Fibroblast of the aortic adventitia (primary cell): ENCODE results near the gene MCC. TPM values are rescaled to one million over a fixed set of nuclear protein-coding genes. Genes with fewer than 3 reads are reported as not detected.
A peak's percentile ranks its signal among the peaks of the same experiment; 100 is the strongest.

Source experiments
- DNase-seq: peaks from one replicate; pipeline ENCODE4 v3.0.0-alpha.2; 2010; ENCODE audit warnings: low read depth
- H3K4me3 ChIP-seq: 2 replicates; pipeline ENCODE4 v1.5.1; 2011; ENCODE audit warnings: low read depth, mild to moderate bottlenecking, control low read depth, low read length, moderate library complexity
- CTCF ChIP-seq: IDR thresholded peaks from 2 replicates; pipeline ENCODE4 v1.5.1; 2011; ENCODE audit warnings: mild to moderate bottlenecking, low read length, control low read depth, inconsistent platforms; ENCODE audit not compliant: insufficient read depth
- total RNA-seq: library from RNA; depleted of rRNA; stranded (reverse); fragments of >200 nt; gene quantifications from 2 replicates; pipeline ENCODE4 v1.2.3, GENCODE V29; 2012; ENCODE audit warnings: low replicate concordance

The MCC gene
- total RNA-seq, 1 donor = 62.4 TPM

- no peak for TF ChIP-seq CTCF
Measured at GRCh38 chr5:113253037-113253436, 235.2 kb downstream of the MCC start.

GRCh38 chr5:113252066-113252465, 236.2 kb downstream of the MCC start:
- no peak overlapping the region for H3K4me3 ChIP-seq
- TF ChIP-seq CTCF = no peak
- no peak for DNase-seq

More at GRCh38 chr5:113253037-113253436, 235.2 kb downstream of the MCC start:
- DNase-seq = no peak
- H3K4me3 ChIP-seq = no peak overlapping the region

DNA sequence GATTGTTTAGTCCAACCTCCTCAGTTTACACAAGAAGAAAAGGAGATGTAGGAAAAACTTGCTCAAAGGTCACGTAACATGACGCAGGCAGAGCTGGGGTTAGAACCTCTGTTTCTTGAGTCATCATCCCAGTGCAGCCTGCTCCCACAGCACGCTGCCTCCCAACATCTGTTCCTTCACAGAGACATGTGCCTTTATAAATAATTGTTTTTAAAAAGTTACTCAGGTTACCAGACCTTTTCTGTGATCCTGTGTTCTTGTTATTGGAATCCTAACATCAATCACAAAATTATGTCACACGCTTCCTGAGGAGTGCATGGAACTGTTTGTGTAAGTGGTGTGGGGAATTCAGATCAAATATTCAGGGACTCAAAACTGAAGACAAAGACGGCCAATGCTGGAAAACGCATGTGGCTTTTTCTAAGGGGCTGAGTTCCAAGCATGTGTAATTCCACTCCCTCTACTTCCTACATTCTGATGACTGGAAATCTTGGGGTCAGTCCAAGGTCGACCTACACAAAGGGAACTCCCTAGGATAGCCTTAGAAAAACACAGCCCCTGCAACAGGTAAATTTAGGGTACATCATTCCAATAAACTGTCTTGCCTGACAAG, 237.8 kb downstream of the MCC start:
- DNase-seq = peak; percentile 97
- H3K4me3 ChIP-seq = no peak overlapping the region
- no peak for TF ChIP-seq CTCF

DNA sequence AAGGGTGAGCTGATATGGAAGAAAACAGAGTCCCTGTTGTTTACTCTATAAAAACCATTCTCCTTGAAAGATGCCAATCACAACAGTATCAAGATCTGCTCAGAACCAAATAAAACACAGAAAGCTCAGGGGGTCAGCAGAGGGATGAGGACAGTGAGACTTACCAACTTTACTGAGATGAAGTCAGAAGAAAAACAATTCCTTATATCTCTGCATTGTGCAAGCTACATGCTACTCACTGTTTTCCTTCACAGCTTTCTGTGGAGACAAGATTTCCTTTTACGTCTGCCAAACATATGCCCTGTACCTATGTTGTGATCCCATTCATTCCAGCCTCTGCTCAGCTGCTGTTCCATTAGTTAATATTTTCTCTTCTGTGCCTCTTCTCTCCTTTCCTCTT, 239.0 kb downstream of the MCC start:
- DNase-seq = peak; percentile 73
- TF ChIP-seq CTCF = no peak
- H3K4me3 ChIP-seq = no peak overlapping the region

DNA sequence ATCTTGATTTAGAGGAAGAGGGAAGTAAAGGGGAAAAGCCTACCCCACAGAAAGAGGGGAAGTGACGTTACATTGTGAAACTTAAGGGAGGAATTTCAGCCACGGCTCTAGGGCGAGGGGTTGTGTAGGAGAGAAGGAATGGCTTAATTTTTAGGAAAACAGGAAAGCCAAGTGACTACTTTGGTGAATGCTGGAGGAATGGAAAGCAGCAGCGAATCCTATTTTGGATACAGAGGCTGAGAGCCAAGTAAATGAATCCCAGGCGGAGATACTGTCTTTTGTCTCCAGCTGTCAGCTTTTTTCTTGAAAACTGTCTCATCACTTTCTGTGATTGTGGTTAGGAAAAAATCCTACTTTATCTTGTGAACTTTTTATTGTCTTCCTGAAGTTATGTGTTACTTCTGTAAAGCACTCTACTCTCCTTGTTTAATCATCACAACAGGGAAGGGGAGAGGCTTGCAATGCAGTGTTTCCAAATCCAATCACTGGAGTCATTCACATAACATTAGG, 241.8 kb downstream of the MCC start:
- DNase-seq = peak; percentile 92
- H3K4me3 ChIP-seq = peak overlapping the region; percentile 23
- TF ChIP-seq CTCF = no peak

DNA sequence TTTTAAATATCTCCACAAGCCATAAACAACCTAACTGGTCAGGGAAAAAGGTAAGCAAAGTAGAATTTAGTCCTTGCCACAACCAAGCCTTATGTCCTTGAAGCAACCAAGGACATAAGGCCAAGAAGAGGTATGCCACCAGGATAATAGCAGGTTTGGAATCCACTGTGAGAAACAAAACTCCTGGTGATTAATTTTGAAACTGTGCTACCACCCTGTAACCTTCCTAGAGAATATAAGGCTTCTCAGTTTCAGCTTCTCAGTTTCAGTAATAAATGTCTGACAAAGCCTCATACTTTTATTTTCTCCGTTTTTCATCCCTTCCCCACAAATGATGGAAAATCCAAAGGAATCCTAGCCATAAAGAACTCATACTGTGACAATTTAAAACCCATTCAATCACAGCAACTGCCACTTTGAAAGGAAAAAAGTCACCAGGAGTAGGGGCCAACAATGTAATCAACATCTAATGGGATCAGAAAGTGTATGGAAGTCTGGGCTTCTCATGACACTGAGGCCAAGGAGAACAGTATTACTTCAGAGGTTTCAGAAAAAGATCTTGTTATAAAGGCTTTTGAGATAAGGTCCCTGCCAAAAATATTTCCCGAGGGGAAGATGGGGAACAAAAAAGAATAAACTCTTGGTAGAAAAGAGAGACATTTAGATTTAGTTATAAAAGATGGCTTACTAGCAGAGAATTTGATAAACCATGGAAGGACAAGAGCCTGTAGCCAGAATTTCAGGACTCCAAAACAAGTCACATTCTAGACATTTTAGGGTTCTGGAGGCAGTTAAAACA, 242.6 kb downstream of the MCC start:
- DNase-seq = peak; percentile 59
- TF ChIP-seq CTCF = no peak
- H3K4me3 ChIP-seq = no peak overlapping the region
